8988T (cell line): Measurements from ENCODE around the gene KLHL3.

Experiments
- DNase-seq: peaks from one replicate; pipeline ENCODE4 v3.0.0; 2011

The KLHL3 gene

DNA sequence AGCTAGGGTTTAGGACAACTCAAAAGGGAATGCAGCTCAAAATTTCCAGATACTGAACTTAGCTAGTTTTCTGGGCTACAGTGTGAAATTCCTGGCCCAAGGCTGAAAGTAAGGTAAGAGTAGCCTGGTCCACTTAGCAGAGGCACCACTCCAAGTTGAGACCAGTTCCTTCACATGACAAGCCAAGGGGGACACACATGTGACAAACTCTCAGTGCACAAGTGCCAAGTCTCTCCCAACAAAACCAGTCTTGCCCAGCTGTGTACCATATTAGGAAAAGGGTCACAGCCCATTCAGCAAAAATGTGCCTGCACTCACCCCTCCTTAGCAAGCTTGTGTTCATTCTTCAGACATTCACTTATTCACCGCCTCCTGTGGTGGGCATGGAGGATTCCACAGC, 27.8 kb downstream of the KLHL3 start:
- DNase-seq, result no peak

DNA sequence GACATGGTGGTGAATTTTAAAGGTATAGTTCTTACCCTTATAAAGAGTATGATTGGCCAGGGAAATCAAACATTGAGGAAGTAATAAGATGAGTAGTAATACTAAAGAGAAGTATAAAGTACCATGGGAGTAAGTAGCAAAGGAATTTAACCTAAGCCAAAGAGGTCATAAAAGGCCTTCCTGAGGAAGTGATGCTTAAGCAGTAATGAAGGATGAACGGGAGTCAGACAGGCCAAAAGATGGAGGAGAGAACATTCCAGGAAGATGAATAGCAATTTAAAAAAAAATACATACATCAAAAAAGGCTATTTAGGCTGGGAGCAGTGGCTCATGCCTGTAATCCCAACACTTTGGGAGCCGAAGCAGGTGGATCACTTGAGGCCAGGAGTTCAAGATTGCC, 29.0 kb downstream of the KLHL3 start:
- DNase-seq, result no peak

DNA sequence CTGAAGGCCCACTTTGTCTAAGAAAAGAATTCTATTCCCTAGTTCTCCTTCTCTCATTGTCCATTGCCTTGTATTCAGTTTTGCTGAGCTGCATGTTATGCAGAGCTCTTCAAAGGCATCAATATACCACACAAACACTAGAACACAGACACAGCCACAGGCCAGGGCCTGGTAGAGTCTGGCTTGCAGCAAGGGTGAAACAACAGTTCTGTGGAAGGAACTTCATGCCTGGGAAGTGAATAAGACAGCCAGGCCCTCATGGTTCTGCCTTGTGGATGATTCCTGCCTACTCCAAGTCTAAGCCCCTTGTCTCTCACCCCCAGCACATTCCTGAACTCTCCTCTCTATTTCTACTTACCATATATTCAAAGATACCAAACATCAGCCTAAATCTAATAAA, 30.8 kb downstream of the KLHL3 start:
- no peak for DNase-seq

DNA sequence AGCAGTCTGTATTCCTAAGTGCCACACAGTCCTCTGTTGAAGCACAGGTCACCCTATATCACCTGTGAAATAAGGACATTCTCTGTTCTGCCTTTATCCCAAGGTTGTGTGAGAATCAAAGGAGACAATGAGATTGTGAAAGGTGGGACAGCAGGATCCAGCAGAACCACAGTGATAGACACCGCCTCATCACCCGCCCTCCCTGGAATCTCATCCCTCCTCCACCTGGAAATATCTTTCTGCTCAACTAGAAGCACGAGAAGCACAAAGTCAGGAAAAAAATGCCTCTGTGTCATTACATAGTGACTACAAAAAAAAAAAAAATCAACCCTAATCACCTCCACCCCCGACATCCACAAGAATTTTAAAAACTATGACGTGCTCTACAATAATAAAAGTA, 32.3 kb downstream of the KLHL3 start:
- no peak for DNase-seq

DNA sequence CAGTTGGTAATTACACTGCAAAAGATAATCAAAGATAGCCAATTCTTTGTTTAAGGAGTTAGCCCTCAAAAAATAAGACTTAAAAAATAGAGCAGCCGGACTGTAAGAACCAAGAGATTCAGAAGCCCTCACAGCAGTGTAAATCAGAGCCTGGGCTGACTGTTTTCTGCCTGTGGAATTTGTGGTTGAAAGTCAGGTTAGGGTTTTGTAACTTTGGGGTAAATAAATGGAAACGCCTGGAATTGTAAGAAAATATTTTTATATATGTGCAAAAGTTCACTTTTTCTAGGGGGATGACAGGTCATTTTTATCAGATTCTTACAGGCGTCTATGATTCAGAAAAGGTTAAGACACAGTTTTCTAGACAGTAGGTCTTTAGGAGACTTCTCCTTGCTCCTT, 35.6 kb downstream of the KLHL3 start:
- DNase-seq, result no peak

- no peak for DNase-seq
Measured at GRCh38 chr5:137699336-137700281, 36.3 kb downstream of the KLHL3 start.

GRCh38 chr5:137696481-137696880, 39.4 kb downstream of the KLHL3 start:
- no peak for DNase-seq

- no peak for DNase-seq
Measured at GRCh38 chr5:137695651-137696428, 40.0 kb downstream of the KLHL3 start.

GRCh38 chr5:137693951-137694721, 41.8 kb downstream of the KLHL3 start:
- no peak for DNase-seq

GRCh38 chr5:137693307-137693950, 42.5 kb downstream of the KLHL3 start:
- DNase-seq, result no peak

GRCh38 chr5:137689306-137689705, 46.6 kb downstream of the KLHL3 start:
- no peak for DNase-seq

DNA sequence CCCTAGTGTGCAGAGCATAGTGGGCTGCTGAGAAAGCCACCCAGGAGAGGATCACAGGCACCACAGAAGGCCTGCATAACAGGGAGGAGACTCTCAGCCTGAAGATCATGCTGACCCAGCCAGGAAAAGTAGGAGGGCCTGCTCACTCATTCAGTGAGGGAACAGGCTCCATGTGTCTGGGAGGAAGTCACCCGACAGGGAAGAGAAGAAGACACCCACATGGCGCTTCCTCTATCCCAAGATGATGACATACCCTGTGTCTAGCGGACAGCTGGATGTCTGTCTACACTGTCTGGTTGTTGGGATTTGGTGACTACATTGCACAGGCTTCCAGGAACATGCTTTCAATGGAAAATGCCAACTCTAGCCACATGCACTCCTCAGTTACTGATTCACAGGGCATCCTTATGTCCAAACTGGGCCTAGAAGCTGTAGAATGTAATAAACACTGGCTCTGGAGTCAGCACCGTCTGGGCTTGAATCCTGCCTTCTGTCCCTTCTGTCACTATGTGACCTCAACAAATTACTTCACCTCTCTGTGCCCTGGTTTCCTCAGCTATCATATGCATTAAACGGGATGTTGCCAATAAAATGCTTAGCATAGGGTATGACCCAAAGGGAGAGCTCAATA, 47.6 kb downstream of the KLHL3 start:
- no peak for DNase-seq

DNA sequence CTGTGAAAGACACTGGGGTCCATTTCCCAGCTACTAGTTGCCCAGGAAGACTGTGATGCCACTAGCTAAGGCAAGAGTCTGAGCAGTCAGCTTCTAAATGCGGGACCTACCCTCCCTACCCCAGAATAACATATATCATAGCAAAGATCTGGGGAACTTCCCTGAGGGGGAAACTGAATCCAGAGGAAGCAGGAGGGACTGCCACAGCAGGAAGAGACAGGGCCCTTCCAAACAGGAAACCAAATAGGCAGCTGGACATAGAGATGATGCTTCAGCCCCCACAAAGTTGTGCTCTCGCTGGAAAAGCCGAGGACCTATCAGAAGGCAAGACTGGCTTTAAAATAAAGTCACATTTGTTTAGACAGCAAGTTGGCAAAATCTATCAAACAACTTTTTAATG, 51.1 kb downstream of the KLHL3 start:
- DNase-seq, result no peak

GRCh38 chr5:137681191-137681590, 54.7 kb downstream of the KLHL3 start:
- no peak for DNase-seq

- no peak for DNase-seq
Measured at GRCh38 chr5:137679910-137680309, 56.0 kb downstream of the KLHL3 start.

DNA sequence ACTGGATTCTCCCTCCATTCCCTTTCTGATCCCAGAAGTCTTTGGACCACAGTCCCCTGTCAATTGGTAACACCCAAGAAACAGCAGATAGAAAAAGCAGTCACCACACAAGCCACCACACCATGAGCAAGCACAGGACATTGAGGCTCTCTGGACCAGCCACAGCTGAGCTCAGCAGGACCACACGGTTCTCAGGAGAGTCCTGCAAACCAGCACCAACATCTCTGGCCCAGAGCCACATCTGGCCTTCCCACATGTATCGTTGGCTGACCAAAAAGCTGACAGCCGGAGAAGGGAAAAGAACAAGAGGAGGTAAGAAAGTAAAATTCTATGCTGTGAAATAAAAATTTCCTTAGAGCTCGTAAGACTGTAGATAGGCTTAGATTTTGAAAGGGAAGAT, 56.7 kb downstream of the KLHL3 start:
- DNase-seq, result no peak

- DNase-seq, result no peak
Measured at GRCh38 chr5:137672881-137673280, 63.0 kb downstream of the KLHL3 start.

DNA sequence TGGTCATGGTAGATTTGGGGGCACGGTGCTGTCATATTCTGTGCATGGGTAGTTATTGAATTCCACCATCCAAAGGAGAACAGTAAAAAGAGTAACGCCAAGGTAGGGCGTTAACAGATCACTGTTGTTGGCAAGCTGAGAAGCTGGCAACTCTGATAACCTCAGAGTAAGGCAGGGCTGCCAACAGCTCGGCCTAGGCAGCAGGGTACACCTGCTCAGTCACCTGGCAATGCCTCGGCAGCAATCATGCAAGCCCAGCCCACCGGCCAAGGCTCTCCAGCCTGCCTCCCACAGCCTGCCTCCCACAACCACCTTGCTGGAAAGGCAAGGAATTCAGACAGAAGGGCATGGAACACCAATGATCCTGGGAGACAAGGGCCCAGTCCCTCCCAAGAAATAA, 63.9 kb downstream of the KLHL3 start:
- no peak for DNase-seq

DNA sequence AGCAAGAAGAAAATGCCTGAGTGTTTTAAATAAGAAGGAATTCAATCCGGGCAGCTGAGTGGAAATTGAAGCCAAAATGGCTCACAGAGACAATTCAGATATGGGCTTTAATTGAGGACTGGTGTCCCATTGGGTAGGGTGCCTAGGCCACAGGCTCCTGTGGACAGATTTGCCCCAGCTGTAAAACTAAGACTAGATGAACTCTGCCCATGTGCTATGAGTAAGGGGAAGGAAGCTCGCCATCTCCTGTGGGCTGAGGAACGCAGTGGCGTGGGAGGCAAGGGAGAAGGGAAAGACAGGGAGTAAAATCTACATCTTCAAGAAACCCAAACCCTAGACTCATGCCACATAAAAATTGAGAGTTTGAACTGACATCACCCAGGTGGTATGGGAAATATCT, 66.1 kb downstream of the KLHL3 start:
- DNase-seq, result no peak

- no peak for DNase-seq
Measured at GRCh38 chr5:137668637-137669036, 67.3 kb downstream of the KLHL3 start.

DNA sequence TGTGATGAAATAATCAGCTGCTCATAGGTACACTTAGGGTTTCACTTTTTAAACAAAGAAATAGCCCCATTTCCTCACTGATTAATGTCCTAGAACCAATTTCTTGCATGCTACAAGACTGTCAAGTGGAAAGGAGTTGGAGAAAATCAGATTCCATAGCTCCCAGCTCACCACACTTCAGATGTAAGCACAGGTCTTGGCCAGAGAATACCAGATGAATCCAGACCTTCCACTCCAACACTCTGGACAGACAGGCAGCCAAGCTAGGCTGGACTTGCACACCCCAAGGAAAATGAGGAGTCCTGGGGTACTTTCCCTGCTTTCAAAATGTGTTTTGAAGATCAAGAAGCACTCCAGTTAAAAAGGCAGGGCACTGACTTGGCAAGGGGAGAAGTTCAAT, 68.5 kb downstream of the KLHL3 start:
- DNase-seq, result no peak

GRCh38 chr5:137666901-137667300, 69.0 kb downstream of the KLHL3 start:
- DNase-seq, result no peak
